A673 (cell line): ENCODE results near the gene TEX50. TPM values are rescaled to one million over a fixed set of nuclear protein-coding genes. Genes with fewer than 3 reads are reported as not detected.
"Not testable (repeated sequence)": the region's sequence is repeated elsewhere in the genome, so short reads cannot be mapped to it uniquely, and the experiment has no call there.

Source experiments
- BruUV-seq: library from RNA; stranded (reverse); fragments of 400-500 nt; replicated peaks from 2 replicates; lab custom pipeline; 2021; lab: Mats Ljungman, UMichigan
- CTCF ChIA-PET: fragments of 300-600 bp; sonication (Branson Sonifier 250); formaldehyde crosslinking; loops from one replicate; lab custom pipeline; 2022; ENCODE audit warnings: antibody characterized with exemption; lab: Charles Lee
- POLR2A ChIA-PET: fragments of 300-600 bp; sonication (Branson Sonifier 250); formaldehyde crosslinking; loops from one replicate; lab custom pipeline; 2022; ENCODE audit warnings: antibody characterized with exemption; ENCODE audit not compliant: low non-redundant PET; lab: Charles Lee
- DNase-seq: peaks from one replicate; pipeline ENCODE4 v3.0.0-alpha.2; 2015; ENCODE audit warnings: low spot score
- H3K27ac ChIP-seq: fragments of 200-600 bp; sonication (generic); 2 replicates; pipeline ENCODE4 v1.5.1; 2016; ENCODE audit warnings: mixed run types, low read depth, mild to moderate bottlenecking, mixed read lengths, antibody characterized with exemption, low read length; ENCODE audit not compliant: poor library complexity, severe bottlenecking
- H3K27me3 ChIP-seq: fragments of 200-600 bp; sonication (generic); replicated peaks from 2 replicates; pipeline ENCODE4 v1.6.1; 2017; ENCODE audit warnings: mixed run types, low read depth, mild to moderate bottlenecking, mixed read lengths, antibody characterized with exemption, low read length; ENCODE audit not compliant: insufficient read depth, poor library complexity
- H3K36me3 ChIP-seq: fragments of 200-600 bp; sonication (generic); 2 replicates; pipeline ENCODE4 v1.6.1; 2016; ENCODE audit warnings: mixed run types, mild to moderate bottlenecking, mixed read lengths, antibody characterized with exemption, low read length; ENCODE audit not compliant: insufficient read depth, poor library complexity, severe bottlenecking
- H3K4me1 ChIP-seq: fragments of 200-600 bp; sonication (generic); 2 replicates; pipeline ENCODE4 v1.6.1; 2017; ENCODE audit warnings: mixed run types, mild to moderate bottlenecking, mixed read lengths, antibody characterized with exemption, low read length; ENCODE audit not compliant: insufficient read depth, poor library complexity, severe bottlenecking
- H3K4me3 ChIP-seq: fragments of 200-600 bp; sonication (generic); 2 replicates; pipeline ENCODE4 v1.5.1; 2016; ENCODE audit warnings: low read depth, mixed run types, mild to moderate bottlenecking, mixed read lengths, low read length; ENCODE audit not compliant: poor library complexity, severe bottlenecking
- H3K9me3 ChIP-seq: fragments of 200-600 bp; sonication (generic); 2 replicates; pipeline ENCODE4 v1.6.1; 2016; ENCODE audit warnings: mixed run types, low read depth, mild to moderate bottlenecking, mixed read lengths, antibody characterized with exemption, low read length; ENCODE audit not compliant: poor library complexity, severe bottlenecking
- EZH2 ChIP-seq: fragments of 200-600 bp; sonication (generic); IDR thresholded peaks from 2 replicates; pipeline ENCODE4 v1.6.1; 2017; ENCODE audit warnings: borderline replicate concordance, low read depth, mild to moderate bottlenecking, mixed read lengths, antibody characterized with exemption, low read length; ENCODE audit not compliant: poor library complexity, severe bottlenecking
- intact Hi-C: fragments of 100-400 bp; cut with micrococcal nuclease; formaldehyde crosslinking; loops from one replicate; pipeline ENCODE4 v1.10.0; 2022; ENCODE audit not compliant: unreplicated experiment
- total RNA-seq: library from RNA; stranded (reverse); gene quantifications from 2 replicates; pipeline ENCODE4 v1.2.3, GENCODE V29; 2021
- TF ChIP-seq, protein P1 (sequence below): fragments of 300-800, 200-600 bp; sonication (generic); conservative IDR thresholded peaks from 2 replicates; pipeline ENCODE4 v1.5.1; 2017; ENCODE audit warnings: low read depth, mild to moderate bottlenecking, antibody characterized with exemption, low read length, moderate library complexity, mixed read lengths

Gene TEX50
- total RNA-seq, 1 experiment from 2014 or later: not detected

- POLR2A ChIA-PET: no interaction called here
Measured at GRCh38 chr1:173639102-173639501, 4.0 kb downstream of the TEX50 start.

DNA sequence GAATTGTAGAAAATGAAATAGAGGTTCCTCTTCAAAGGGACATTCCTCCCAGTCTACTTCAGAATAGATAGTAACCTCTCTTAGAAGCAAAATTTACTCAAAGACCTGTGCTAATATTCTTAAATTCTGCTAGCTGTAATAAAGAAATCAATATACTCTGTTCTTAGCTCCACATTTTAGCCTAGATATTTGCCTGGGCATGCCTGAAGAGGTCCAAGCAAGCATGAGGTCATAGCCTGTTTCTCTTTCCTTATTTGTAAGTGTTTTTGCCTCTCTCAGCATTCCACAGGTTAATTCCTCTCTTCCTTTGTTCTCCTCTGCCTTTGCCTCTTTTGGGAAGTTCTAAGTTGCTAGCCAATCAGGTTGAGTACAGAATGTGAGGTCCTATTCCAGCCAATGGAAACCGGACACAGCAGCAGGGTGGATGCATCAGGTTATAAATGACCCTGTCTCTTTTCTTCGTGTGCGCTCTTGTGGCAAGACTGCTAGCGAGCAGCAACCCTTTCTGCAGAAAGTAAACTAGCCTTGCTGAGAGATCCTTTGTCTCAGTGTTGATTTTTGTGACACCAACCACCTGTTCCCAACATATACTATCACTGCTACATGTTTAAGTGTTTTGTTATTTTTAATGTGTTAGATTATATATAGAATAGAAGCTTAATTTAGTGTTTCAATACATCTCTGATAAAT lies 7.5 kb downstream of the TEX50 start:
- intact Hi-C loops, BruUV-seq, H3K4me1 ChIP-seq, H3K9me3 ChIP-seq, H3K36me3 ChIP-seq, H3K27me3 ChIP-seq, DNase-seq, CTCF ChIA-PET, H3K27ac ChIP-seq, H3K4me3 ChIP-seq, POLR2A ChIA-PET: not testable (repeated sequence)

More at GRCh38 chr1:173639102-173639501, 4.0 kb downstream of the TEX50 start:
- H3K9me3 ChIP-seq: no peaks in the 10 kb centered on the region
- no peak overlapping the region for H3K27ac ChIP-seq
- no peak for DNase-seq
- BruUV-seq: no TSS peak
- H3K4me3 ChIP-seq: no peak overlapping the region
- no peaks in the 10 kb centered on the region for H3K27me3 ChIP-seq
- no peak for TF ChIP-seq EZH2
- TF ChIP-seq, protein P1, sequence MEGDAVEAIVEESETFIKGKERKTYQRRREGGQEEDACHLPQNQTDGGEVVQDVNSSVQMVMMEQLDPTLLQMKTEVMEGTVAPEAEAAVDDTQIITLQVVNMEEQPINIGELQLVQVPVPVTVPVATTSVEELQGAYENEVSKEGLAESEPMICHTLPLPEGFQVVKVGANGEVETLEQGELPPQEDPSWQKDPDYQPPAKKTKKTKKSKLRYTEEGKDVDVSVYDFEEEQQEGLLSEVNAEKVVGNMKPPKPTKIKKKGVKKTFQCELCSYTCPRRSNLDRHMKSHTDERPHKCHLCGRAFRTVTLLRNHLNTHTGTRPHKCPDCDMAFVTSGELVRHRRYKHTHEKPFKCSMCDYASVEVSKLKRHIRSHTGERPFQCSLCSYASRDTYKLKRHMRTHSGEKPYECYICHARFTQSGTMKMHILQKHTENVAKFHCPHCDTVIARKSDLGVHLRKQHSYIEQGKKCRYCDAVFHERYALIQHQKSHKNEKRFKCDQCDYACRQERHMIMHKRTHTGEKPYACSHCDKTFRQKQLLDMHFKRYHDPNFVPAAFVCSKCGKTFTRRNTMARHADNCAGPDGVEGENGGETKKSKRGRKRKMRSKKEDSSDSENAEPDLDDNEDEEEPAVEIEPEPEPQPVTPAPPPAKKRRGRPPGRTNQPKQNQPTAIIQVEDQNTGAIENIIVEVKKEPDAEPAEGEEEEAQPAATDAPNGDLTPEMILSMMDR: no peak
- CTCF ChIA-PET: no interaction called here
- intact Hi-C loops: no loop called here
- no peaks in the 10 kb centered on the region for H3K36me3 ChIP-seq
- H3K4me1 ChIP-seq: no peaks in the 10 kb centered on the region

DNA sequence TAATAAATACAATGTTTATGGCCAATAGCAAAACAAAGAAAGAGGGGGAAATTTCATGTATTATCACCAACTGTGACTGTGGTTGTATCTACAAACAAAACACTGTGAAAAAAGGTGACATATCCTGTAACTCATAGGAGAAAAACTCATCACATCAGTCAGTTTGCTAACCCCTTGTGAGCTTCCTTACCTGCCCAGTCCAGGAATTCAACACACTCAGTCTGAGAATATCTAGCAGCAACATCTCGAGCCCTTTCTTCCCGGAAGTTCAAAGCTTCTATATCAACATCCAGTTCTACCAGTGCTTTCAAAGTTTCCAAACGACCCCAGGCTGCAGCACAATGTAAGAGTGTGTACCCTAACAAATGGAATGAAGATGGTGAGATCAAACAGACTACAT lies 11.5 kb downstream of the TEX50 start:
- TF ChIP-seq EZH2: no peak
- TF ChIP-seq, protein P1: no peak

More for the DNA sequence above, 11.5 kb downstream of the TEX50 start:
- no TSS peak for BruUV-seq
- Histone ChIP-seq H3K9me3 (no peaks in the 10 kb centered on the region), H3K27me3 (no peaks in the 10 kb centered on the region), H3K4me3 (no peak overlapping the region), H3K27ac (no peak overlapping the region), H3K36me3 (no peaks in the 10 kb centered on the region), H3K4me1 (no peaks in the 10 kb centered on the region)
- ChIA-PET CTCF (no interaction called here), POLR2A (no interaction called here)
- intact Hi-C loops: no loop called here
- no peak for DNase-seq
